Suprapubic skin (tissue), 4 donors: ENCODE results near the gene PRMT7. TPM values are rescaled to one million over a fixed set of nuclear protein-coding genes. Genes with fewer than 3 reads are reported as not detected.

Experiments
- DNase-seq, 2 donors: peaks; one replicate each; pipeline ENCODE4 v3.0.0-alpha.2; 2019; ENCODE audit warnings: low spot score in 2 of 2
- H3K27ac ChIP-seq: fragments of 200-600 bp; sonication (generic); one replicate; pipeline ENCODE4 v1.5.1; 2019
- H3K27me3 ChIP-seq: fragments of 200-600 bp; sonication (generic); one replicate; pipeline ENCODE4 v1.5.1; 2019
- H3K36me3 ChIP-seq: fragments of 200-600 bp; sonication (generic); one replicate; pipeline ENCODE4 v1.5.1; 2019
- H3K4me1 ChIP-seq: fragments of 200-600 bp; sonication (generic); one replicate; pipeline ENCODE4 v1.5.1; 2019
- H3K4me3 ChIP-seq: fragments of 200-600 bp; sonication (generic); one replicate; pipeline ENCODE4 v1.5.1; 2019; ENCODE audit warnings: mild to moderate bottlenecking
- H3K9me3 ChIP-seq: fragments of 200-600 bp; sonication (generic); one replicate; pipeline ENCODE4 v1.5.1; 2019
- CTCF ChIP-seq, 2 donors: fragments of 200-600 bp in 1 of 2; fragments of 450-650 bp in 1 of 2; sonication (generic) in 1 of 2; IDR thresholded peaks; one replicate each; pipeline ENCODE4 v1.5.1; 2016 to 2019; ENCODE audit warnings: antibody characterized with exemption in 2 of 2, mild to moderate bottlenecking in 1 of 2, moderate library complexity in 1 of 2
- EP300 ChIP-seq: sonication (generic); formaldehyde crosslinking; IDR thresholded peaks from one replicate; pipeline ENCODE4 v1.6.1; 2017; ENCODE audit warnings: antibody characterized with exemption
- POLR2A ChIP-seq, 2 donors: fragments of 450-650 bp; IDR thresholded peaks; one replicate each; pipeline ENCODE4 v1.6.1; 2017; ENCODE audit warnings: antibody characterized with exemption in 2 of 2, mild to moderate bottlenecking in 2 of 2, moderate library complexity in 2 of 2
- POLR2AphosphoS5 ChIP-seq, 3 donors: sonication (generic); formaldehyde crosslinking; IDR thresholded peaks; one replicate each; pipeline ENCODE4 v1.6.1; 2017; ENCODE audit warnings: antibody characterized with exemption in 3 of 3
- WGBS: methylation state at CpG from one replicate; pipeline ENCODE4 v1.1.5; 2018; 5-methylcytosine and 5-hydroxymethylcytosine counted together
- total RNA-seq, 4 donors: library from RNA; depleted of rRNA; stranded (reverse); fragments of >200 nt; gene quantifications; one replicate each; pipeline ENCODE4 v1.1.0, GENCODE V29; 2016

The PRMT7 gene
- total RNA-seq, 4 donors from 2014 or later, result 38.8 to 101 (median 69.9) TPM

- WGBS, result 84% methylated on average over 4 of the region's 4 CpGs
- Histone ChIP-seq H3K27ac (no peak overlapping the region), H3K4me1 (peaks cover 6% of the 10 kb centered on the region), H3K9me3 (no peaks in the 10 kb centered on the region), H3K4me3 (no peak overlapping the region), H3K27me3 (no peaks in the 10 kb centered on the region), H3K36me3 (peaks cover 88% of the 10 kb centered on the region)
- DNase-seq, result no peak
- TF ChIP-seq POLR2AphosphoS5 (IDR thresholded peaks at IDR 0.05) (no peak), POLR2A (IDR thresholded peaks at IDR 0.05) (no peak), CTCF (IDR thresholded peaks at IDR 0.05) (no peak), EP300 (no peak)
Observed at GRCh38 chr16:68347605-68348004, 36.8 kb downstream of the PRMT7 start.

GRCh38 chr16:68348639-68349445, 38.0 kb downstream of the PRMT7 start:
- H3K27me3 ChIP-seq, result no peaks in the 10 kb centered on the region
- H3K4me3 ChIP-seq, result no peak overlapping the region
- no peaks in the 10 kb centered on the region for H3K9me3 ChIP-seq
- peaks cover 90% of the 10 kb centered on the region for H3K36me3 ChIP-seq
- DNase-seq, result no peak
- WGBS, result 94% methylated on average over 27 of the region's 27 CpGs
- H3K4me1 ChIP-seq, result peaks cover 6% of the 10 kb centered on the region
- TF ChIP-seq POLR2A (IDR thresholded peaks at IDR 0.05), result no peak
- TF ChIP-seq CTCF (IDR thresholded peaks at IDR 0.05), result no peak
- no peak for TF ChIP-seq EP300
- no peak for TF ChIP-seq POLR2AphosphoS5 (IDR thresholded peaks at IDR 0.05)
- H3K27ac ChIP-seq, result no peak overlapping the region

GRCh38 chr16:68349838-68350410, 39.1 kb downstream of the PRMT7 start:
- Histone ChIP-seq H3K4me1 (peaks cover 6% of the 10 kb centered on the region), H3K36me3 (peaks cover 94% of the 10 kb centered on the region), H3K4me3 (no peak overlapping the region), H3K27me3 (no peaks in the 10 kb centered on the region), H3K9me3 (no peaks in the 10 kb centered on the region), H3K27ac (no peak overlapping the region)
- DNase-seq, result no peak
- WGBS, result 88% methylated on average over 10 of the region's 10 CpGs
- no peak for TF ChIP-seq POLR2A (IDR thresholded peaks at IDR 0.05)
- no peak for TF ChIP-seq EP300
- TF ChIP-seq CTCF (IDR thresholded peaks at IDR 0.05), result no peak
- TF ChIP-seq POLR2AphosphoS5 (IDR thresholded peaks at IDR 0.05), result no peak

GRCh38 chr16:68350813-68351350, 40.1 kb downstream of the PRMT7 start:
- no peak for DNase-seq
- 91% methylated on average over 10 of the region's 10 CpGs for WGBS
- TF ChIP-seq CTCF (IDR thresholded peaks at IDR 0.05) (no peak), POLR2A (IDR thresholded peaks at IDR 0.05) (no peak), POLR2AphosphoS5 (IDR thresholded peaks at IDR 0.05) (no peak), EP300 (no peak)
- Histone ChIP-seq H3K4me1 (peaks cover 6% of the 10 kb centered on the region), H3K36me3 (peaks cover 95% of the 10 kb centered on the region), H3K4me3 (no peak overlapping the region), H3K27me3 (no peaks in the 10 kb centered on the region), H3K9me3 (no peaks in the 10 kb centered on the region), H3K27ac (no peak overlapping the region)

GRCh38 chr16:68351463-68351862, 40.6 kb downstream of the PRMT7 start:
- H3K9me3 ChIP-seq, result no peaks in the 10 kb centered on the region
- no peak overlapping the region for H3K4me3 ChIP-seq
- H3K4me1 ChIP-seq, result peaks cover 6% of the 10 kb centered on the region
- DNase-seq, result no peak
- peaks cover 95% of the 10 kb centered on the region for H3K36me3 ChIP-seq
- 89% methylated on average over 11 of the region's 11 CpGs for WGBS
- H3K27ac ChIP-seq, result no peak overlapping the region
- H3K27me3 ChIP-seq, result no peaks in the 10 kb centered on the region
- no peak for TF ChIP-seq CTCF (IDR thresholded peaks at IDR 0.05)
- TF ChIP-seq POLR2A (IDR thresholded peaks at IDR 0.05), result no peak
- no peak for TF ChIP-seq EP300
- no peak for TF ChIP-seq POLR2AphosphoS5 (IDR thresholded peaks at IDR 0.05)
